Right lobe of liver (tissue), 6 donors: ENCODE data around the gene MXRA7. TPM values are rescaled to one million over a fixed set of nuclear protein-coding genes. Genes with fewer than 3 reads are reported as not detected.

Experiments used
- ATAC-seq, 4 donors: fragments of 200-7000 bp; cut with Tn5 transposase; one replicate each; pipeline ENCODE4 v1.9.1; 2020; ENCODE audit warnings: mild to moderate bottlenecking in 4 of 4, moderate library complexity in 4 of 4
- DNase-seq, 3 donors: peaks; one replicate each; pipeline ENCODE4 v3.0.0-alpha.2; 2020
- H3K27ac ChIP-seq, 3 donors: fragments of 200-600 bp; one replicate each; pipeline ENCODE4 v1.8.0; 2022
- H3K27me3 ChIP-seq, 2 donors: fragments of 200-600 bp; one replicate each; pipeline ENCODE4 v1.8.0; 2022
- H3K36me3 ChIP-seq, 4 donors: fragments of 200-600 bp; sonication (generic) in 1 of 4; one replicate each; pipeline versions ENCODE4 v1.5.1 to v1.8.0; 2017 to 2022; ENCODE audit warnings: control low read depth in 1 of 4
- H3K4me1 ChIP-seq, 4 donors: fragments of 200-600 bp; sonication (generic) in 1 of 4; one replicate each; pipeline versions ENCODE4 v1.5.1 to v1.8.0; 2017 to 2022; ENCODE audit warnings: control low read depth in 1 of 4
- H3K4me3 ChIP-seq, 3 donors: fragments of 200-600 bp; one replicate each; pipeline ENCODE4 v1.8.0; 2022
- H3K9me3 ChIP-seq, 4 donors: fragments of 200-600 bp; sonication (generic) in 1 of 4; one replicate each; pipeline versions ENCODE4 v1.5.1 to v1.8.0; 2017 to 2022; ENCODE audit warnings: control low read depth in 1 of 4
- CTCF ChIP-seq, 4 donors: fragments of 200-600 bp in 3 of 4; fragments of 450-650 bp in 1 of 4; IDR thresholded peaks; one replicate each; pipeline versions ENCODE4 v1.5.1 to v1.8.0; 2016 to 2022; ENCODE audit warnings: antibody characterized with exemption in 4 of 4, mild to moderate bottlenecking in 2 of 4
- POLR2A ChIP-seq: fragments of 450-650 bp; IDR thresholded peaks from one replicate; pipeline ENCODE4 v1.6.1; 2017; ENCODE audit warnings: antibody characterized with exemption, mild to moderate bottlenecking
- WGBS: methylation state at CpG from one replicate; pipeline ENCODE4 v1.1.6; 2018; ENCODE audit warnings: low coverage, low lambda C conversion rate; ENCODE audit not compliant: insufficient coverage; ENCODE audit errors: missing lambda C conversion rate; 5-methylcytosine and 5-hydroxymethylcytosine counted together
- intact Hi-C, 2 donors: fragments of 100-400 bp; cut with DNase I; formaldehyde crosslinking; loops; one replicate each; pipeline versions ENCODE4 v1.11.2 to v1.14.1; 2022
- total RNA-seq, 6 experiments: library from RNA; depleted of rRNA in 2 of 6; stranded (reverse); fragments of >200 nt in 2 of 6; fragmentation: NEBNext Ultra II Directional in 3 of 6; extraction: Animal tissue kit (Norgen Biotek cat#: 25700) in 3 of 6; gene quantifications; one replicate each; pipeline versions ENCODE4 v1.1.0 to v1.2.4, GENCODE V29; 2016 to 2023
- donor health status: DM: no; HTN: yes; CAD: no.
- donor health status: DM: no; HTN: no; CAD: no.
- donor health status: DM: no; HTN: no; CAD: no.
- donor health status: DM: no; HTN: yes; CAD: no.
- donor health status: DM: no; HTN: yes; CAD: no.

Gene MXRA7
- total RNA-seq, 6 experiments from 2014 or later: 7.7 to 25.4 (median 15.3) TPM

GRCh38 chr17:76672270-76672851 lies 38.4 kb downstream of the MXRA7 start:
- Histone ChIP-seq H3K36me3 (no peaks in the 10 kb centered on the region), H3K27me3 (no peaks in the 10 kb centered on the region), H3K27ac (peak overlapping the region; percentile 80 to 89 (median 82)), H3K4me1 (peaks cover 0 to 11% (median 2%) of the 10 kb centered on the region in 4 donors), H3K9me3 (no peaks in the 10 kb centered on the region), H3K4me3 (peak overlapping the region; percentile 38 to 74 (median 73))
- intact Hi-C loops: no loop called here
- no peak for DNase-seq
- WGBS: 21% methylated on average over 12 of the region's 13 CpGs
- peak; percentile 8 to 43 (median 20) for ATAC-seq
- TF ChIP-seq POLR2A (no peak), CTCF (IDR thresholded peaks at IDR 0.05) (no peak)

GRCh38 chr17:76671912-76672262 lies 38.9 kb downstream of the MXRA7 start:
- under 1% methylated on average over 19 of the region's 19 CpGs for WGBS
- H3K9me3 ChIP-seq: no peaks in the 10 kb centered on the region
- H3K4me3 ChIP-seq: peak overlapping the region; percentile 38 to 74 (median 73)
- intact Hi-C loops: no loop called here
- H3K27ac ChIP-seq: peak overlapping the region; percentile 80 to 89 (median 82)
- peaks cover 0 to 11% (median 2%) of the 10 kb centered on the region in 4 donors for H3K4me1 ChIP-seq
- TF ChIP-seq CTCF (IDR thresholded peaks at IDR 0.05) (no peak), POLR2A (peak; percentile 96)
- H3K36me3 ChIP-seq: no peaks in the 10 kb centered on the region
- DNase-seq: no peak
- H3K27me3 ChIP-seq: no peaks in the 10 kb centered on the region
- peak in 2 of 4 donors; percentile 1 to 15 for ATAC-seq

- Histone ChIP-seq H3K27me3 (no peaks in the 10 kb centered on the region), H3K36me3 (no peaks in the 10 kb centered on the region), H3K9me3 (no peaks in the 10 kb centered on the region), H3K4me3 (peak overlapping the region; percentile 38 to 74 (median 73)), H3K4me1 (peaks cover 0 to 11% (median 2%) of the 10 kb centered on the region in 4 donors), H3K27ac (peak overlapping the region; percentile 68 to 89 (median 80))
- TF ChIP-seq CTCF (IDR thresholded peaks at IDR 0.05): no peak
- TF ChIP-seq POLR2A: no peak
- 28% methylated on average over 11 of the region's 32 CpGs for WGBS
- intact Hi-C loops: no loop called here
- ATAC-seq (peak; percentile 97 to 99 (median 98)), DNase-seq (peak; percentile 99 to 100 (median 100))
Observed at GRCh38 chr17:76671123-76671911, 39.4 kb downstream of the MXRA7 start.

- DNase-seq (no peak), ATAC-seq (no peak)
- 73% methylated on average over 9 of the region's 9 CpGs for WGBS
- no peak for TF ChIP-seq POLR2A
- TF ChIP-seq CTCF (IDR thresholded peaks at IDR 0.05): no peak
- H3K4me1 ChIP-seq: peaks cover 0 to 11% (median 2%) of the 10 kb centered on the region in 4 donors
- H3K27ac ChIP-seq: peak overlapping the region in 1 of 3 donors; percentile 75
- H3K4me3 ChIP-seq: no peak overlapping the region
- no peaks in the 10 kb centered on the region for H3K9me3 ChIP-seq
- H3K36me3 ChIP-seq: no peaks in the 10 kb centered on the region
- H3K27me3 ChIP-seq: no peaks in the 10 kb centered on the region
- intact Hi-C loops: no loop called here
Observed at GRCh38 chr17:76670718-76671122, 40.0 kb downstream of the MXRA7 start.
